Measurements from ENCODE around the gene N4BP2L2.
"Not testable (repeated sequence)": the region's sequence is repeated elsewhere in the genome, so short reads cannot be mapped to it uniquely, and the experiment has no call there.

Gene N4BP2L2

GRCh38 chr13:32538621-32539246 lies at the start of gene N4BP2L2:
Gene N4BP2L2 (minus strand): TSS chr13:32538795. CDS start chr13:32537027, 1,768 bp downstream.
- DNase-seq: peak; percentile 86

- DNase-seq: no peak
These were observed 49.2 kb upstream of the N4BP2L2 start for GRCh38 chr13:32587811-32588170.

GRCh38 chr13:32587011-32587810 lies 48.6 kb upstream of the N4BP2L2 start:
- DNase-seq: peak; percentile 40

- peak; percentile 93 for DNase-seq
These were observed 47.7 kb upstream of the N4BP2L2 start, which contains the start of gene PDS5B for GRCh38 chr13:32586080-32586900. Gene PDS5B (plus strand): TSS chr13:32586452. CDS start chr13:32648773, 62,321 bp downstream.

- peak; percentile 6 for DNase-seq
These were observed 47.0 kb upstream of the N4BP2L2 start for GRCh38 chr13:32585550-32586079.

- no peak for DNase-seq
These were observed 44.4 kb upstream of the N4BP2L2 start for GRCh38 chr13:32582991-32583390.

- no peak for DNase-seq
These were observed 43.7 kb upstream of the N4BP2L2 start for GRCh38 chr13:32582281-32582680.

- no peak for DNase-seq
These were observed 42.7 kb upstream of the N4BP2L2 start for GRCh38 chr13:32581177-32581786.

- no peak for DNase-seq
These were observed 38.4 kb upstream of the N4BP2L2 start for GRCh38 chr13:32577032-32577431.

- not testable (repeated sequence) for DNase-seq
These were observed 37.1 kb upstream of the N4BP2L2 start for GRCh38 chr13:32575687-32576086.

- DNase-seq: not testable (repeated sequence)
These were observed 22.2 kb upstream of the N4BP2L2 start for GRCh38 chr13:32560842-32561241.

- DNase-seq: no peak
These were observed 17.0 kb upstream of the N4BP2L2 start for GRCh38 chr13:32555613-32556012.

- DNase-seq: no peak
These were observed 15.1 kb upstream of the N4BP2L2 start for GRCh38 chr13:32553720-32554119.

GRCh38 chr13:32549788-32550187 lies 11.2 kb upstream of the N4BP2L2 start:
- no peak for DNase-seq

GRCh38 chr13:32548837-32549236 lies 10.2 kb upstream of the N4BP2L2 start:
- DNase-seq: no peak

- DNase-seq: no peak
These were observed 6.5 kb upstream of the N4BP2L2 start for GRCh38 chr13:32545083-32545482.

- DNase-seq: no peak
These were observed 3.6 kb upstream of the N4BP2L2 start for GRCh38 chr13:32542221-32542620.

GRCh38 chr13:32538143-32538620 lies 413 bp downstream of the N4BP2L2 start:
- DNase-seq: no peak

- peak; percentile 24 for DNase-seq
These were observed 934 bp downstream of the N4BP2L2 start for GRCh38 chr13:32537580-32538142.

- DNase-seq: no peak
These were observed 2.8 kb downstream of the N4BP2L2 start for GRCh38 chr13:32535748-32536147.

- DNase-seq: no peak
These were observed 3.5 kb downstream of the N4BP2L2 start for GRCh38 chr13:32535115-32535514.

- no peak for DNase-seq
These were observed 7.7 kb downstream of the N4BP2L2 start for GRCh38 chr13:32530841-32531253.

Measured in activated gamma-delta T cell treated with Interleukin-2 at 50 U/mL for 16 hours (primary cell).